Keratinocyte (primary cell): ENCODE data around the gene A1BG. TPM values are rescaled to one million over a fixed set of nuclear protein-coding genes. Genes with fewer than 3 reads are reported as not detected.

Source experiments
- DNase-seq: peaks from one replicate; pipeline ENCODE4 v3.0.0-alpha.2; 2011; ENCODE audit warnings: low read depth, missing footprints, low spot score
- FAIRE-seq: peaks from 2 replicates; lab custom pipeline; 2011; peaks lifted over from hg19 to GRCh38; lab: Jason Lieb, UNC
- H2AFZ ChIP-seq: 2 replicates; pipeline ENCODE4 v1.6.0; 2012; ENCODE audit warnings: low read length, control low read depth, inconsistent platforms; ENCODE audit not compliant: control insufficient read depth
- H3K27ac ChIP-seq: 2 replicates; pipeline ENCODE4 v1.5.1; 2011; ENCODE audit warnings: low read length; ENCODE audit not compliant: control insufficient read depth, insufficient read depth
- H3K27me3 ChIP-seq: 3 replicates; pipeline ENCODE4 v1.6.0; 2011; ENCODE audit warnings: low read length; ENCODE audit not compliant: control insufficient read depth, insufficient read depth; ENCODE audit errors: extremely low read depth
- H3K36me3 ChIP-seq, 2 experiments: 2 replicates in 1 of 2; 3 replicates in 1 of 2; pipeline ENCODE4 v1.5.1; 2011; ENCODE audit warnings: low read length in 2 of 2, mild to moderate bottlenecking in 1 of 2; ENCODE audit not compliant: control insufficient read depth in 2 of 2, insufficient read depth in 2 of 2; ENCODE audit errors: extremely low read depth in 1 of 2
- H3K4me1 ChIP-seq: 3 replicates; pipeline ENCODE4 v1.5.1; 2011; ENCODE audit warnings: low read length; ENCODE audit not compliant: control insufficient read depth, insufficient read depth; ENCODE audit errors: extremely low read depth
- H3K4me2 ChIP-seq: 3 replicates; pipeline ENCODE4 v1.6.0; 2011; ENCODE audit warnings: low read depth, low read length; ENCODE audit not compliant: control insufficient read depth, insufficient read depth; ENCODE audit errors: extremely low read depth
- H3K4me3 ChIP-seq, 3 experiments: fragments of 200-600 bp in 1 of 3; sonication (generic) in 1 of 3; 2 replicates in 2 of 3; 3 replicates in 1 of 3; pipeline ENCODE4 v1.5.1; 2011 to 2016; ENCODE audit warnings: low read length in 3 of 3, mild to moderate bottlenecking in 3 of 3, control low read depth in 2 of 3, inconsistent platforms in 1 of 3, low read depth in 1 of 3, mixed read lengths in 1 of 3, mixed run types in 1 of 3, moderate library complexity in 1 of 3; ENCODE audit not compliant: control insufficient read depth in 2 of 3, insufficient read depth in 2 of 3; ENCODE audit errors: extremely low read depth in 1 of 3
- H3K79me2 ChIP-seq: 2 replicates; pipeline ENCODE4 v1.6.0; 2012; ENCODE audit warnings: low read length; ENCODE audit not compliant: control insufficient read depth, insufficient read depth
- H3K9ac ChIP-seq: 3 replicates; pipeline ENCODE4 v1.6.0; 2011; ENCODE audit warnings: low read length; ENCODE audit not compliant: control insufficient read depth, insufficient read depth; ENCODE audit errors: extremely low read depth
- H3K9me1 ChIP-seq: 3 replicates; pipeline ENCODE4 v1.6.0; 2011; ENCODE audit warnings: low read length; ENCODE audit not compliant: control insufficient read depth, insufficient read depth; ENCODE audit errors: extremely low read depth
- H3K9me3 ChIP-seq: 2 replicates; pipeline ENCODE4 v1.5.1; 2012; ENCODE audit warnings: low read depth, low read length; ENCODE audit not compliant: control insufficient read depth
- H4K20me1 ChIP-seq: 3 replicates; pipeline ENCODE4 v1.6.0; 2011; ENCODE audit warnings: low read length; ENCODE audit not compliant: control insufficient read depth, insufficient read depth; ENCODE audit errors: extremely low read depth
- CTCF ChIP-seq, 3 experiments: IDR thresholded peaks in 1 of 3; conservative IDR thresholded peaks in 1 of 3; optimal IDR thresholded peaks in 1 of 3; 2 replicates in 2 of 3; 3 replicates in 1 of 3; pipeline versions ENCODE3 to v1.5.1; 2011; ENCODE audit warnings: low read length in 3 of 3, mild to moderate bottlenecking in 3 of 3, moderate library complexity in 2 of 3, control low read depth in 1 of 3, inconsistent platforms in 1 of 3; ENCODE audit not compliant: insufficient read depth in 2 of 3; ENCODE audit errors: extremely low read depth in 1 of 3
- EZH2 ChIP-seq: IDR thresholded peaks from one replicate; pipeline ENCODE4 v1.6.1; 2012; ENCODE audit warnings: inconsistent platforms, mild to moderate bottlenecking, low read length, moderate library complexity
- dilution Hi-C: fragments of 300-500 bp; cut with MboI; formaldehyde crosslinking; loops from one replicate; pipeline ENCODE4 v1.7.0; 2020; ENCODE audit warnings: low sequenced_read_pairs; ENCODE audit not compliant: extremely low pct_ligation_motif_present
- polyA plus RNA-seq, 5 experiments: library from polyadenylated mRNA; depleted of rRNA in 3 of 5; stranded (reverse) in 3 of 5; stranded (forward) in 1 of 5; unstranded in 1 of 5; fragments of >200 nt; gene quantifications; 1 replicate in 1 of 5; 2 replicates in 3 of 5; 3 replicates in 1 of 5; pipeline versions ENCODE4 v1.2.1 to v1.2.3, GENCODE V29; 2011 to 2012; ENCODE audit warnings: missing spikeins in 2 of 5, low read depth in 1 of 5, low replicate concordance in 1 of 5

Gene A1BG
- polyA plus RNA-seq, 1 donor (not counting 4 experiments of a cell fraction or from before 2014, with no cell fraction given) = 1.4 TPM

- DNase-seq (no peak), FAIRE-seq (no peak)
- Histone ChIP-seq H4K20me1 (peaks cover 4% of the 10 kb centered on the region), H3K4me3 (no peak overlapping the region), H3K9me3 (no peaks in the 10 kb centered on the region), H2AFZ (no peak overlapping the region), H3K9ac (no peak overlapping the region), H3K79me2 (peaks cover 33% of the 10 kb centered on the region), H3K9me1 (no peaks in the 10 kb centered on the region), H3K27ac (no peak overlapping the region), H3K27me3 (no peaks in the 10 kb centered on the region), H3K4me2 (no peak overlapping the region), H3K4me1 (peaks cover 13% of the 10 kb centered on the region), H3K36me3 (peaks cover 15 to 24% of the 10 kb centered on the region in 2 experiments)
- dilution Hi-C loops = no loop called here
- no peak for TF ChIP-seq EZH2
- TF ChIP-seq CTCF (optimal IDR thresholded peaks at IDR 0.05 in 1 of 3, IDR thresholded peaks at IDR 0.05 in 1 of 3, conservative IDR thresholded peaks at IDR 0.05 in 1 of 3; ENCODE audit: extremely low read depth in 1 of 3, insufficient read depth in 2 of 3, low read length in 3 of 3) = no peak
Observed at GRCh38 chr19:58307736-58308135, 45.6 kb downstream of the A1BG start.

- H3K4me3 ChIP-seq = peak overlapping the region; percentile 90 to 95 (median 91)
- no peaks in the 10 kb centered on the region for H3K27me3 ChIP-seq
- H3K4me1 ChIP-seq = peaks cover 13% of the 10 kb centered on the region
- peak overlapping the region; percentile 98 for H3K4me2 ChIP-seq
- H3K9me1 ChIP-seq = no peaks in the 10 kb centered on the region
- DNase-seq (no peak), FAIRE-seq (no peak)
- H3K9ac ChIP-seq = peak overlapping the region; percentile 86
- H4K20me1 ChIP-seq = no peaks in the 10 kb centered on the region
- H3K79me2 ChIP-seq = peaks cover 34% of the 10 kb centered on the region
- peaks cover 9 to 17% of the 10 kb centered on the region in 2 experiments for H3K36me3 ChIP-seq
- dilution Hi-C loops = no loop called here
- no peak for TF ChIP-seq CTCF (optimal IDR thresholded peaks at IDR 0.05 in 1 of 3, IDR thresholded peaks at IDR 0.05 in 1 of 3, conservative IDR thresholded peaks at IDR 0.05 in 1 of 3; ENCODE audit: extremely low read depth in 1 of 3, insufficient read depth in 2 of 3, low read length in 3 of 3)
- TF ChIP-seq EZH2 = no peak
- no peak overlapping the region for H2AFZ ChIP-seq
- no peaks in the 10 kb centered on the region for H3K9me3 ChIP-seq
- H3K27ac ChIP-seq = peak overlapping the region; percentile 76
Observed at GRCh38 chr19:58305932-58306323, 47.4 kb downstream of the A1BG start.
